ENCODE measurements around the gene DCAF10. TPM values are rescaled to one million over a fixed set of nuclear protein-coding genes. Genes with fewer than 3 reads are reported as not detected.

DCAF10 gene
- polyA plus RNA-seq, 1 donor from 2014 or later, result 23.3 TPM

GRCh38 chr9:37859043-37859442 lies 58.4 kb downstream of the DCAF10 start:
- Histone ChIP-seq H3F3A (ENCODE audit: insufficient read depth, low read length, poor library complexity, severe bottlenecking) (no peaks in the 10 kb centered on the region), H3K27me3 (ENCODE audit: insufficient read depth, low read depth, low read length) (no peaks in the 10 kb centered on the region), H3K27ac (ENCODE audit: low read length) (no peak overlapping the region), H3K36me3 (ENCODE audit: insufficient read depth, low read length) (no peaks in the 10 kb centered on the region), H3K9me2 (ENCODE audit: insufficient read depth, low read length) (no peaks in the 10 kb centered on the region), H3K9ac (ENCODE audit: low read length) (no peak overlapping the region), H3K4me3 (ENCODE audit: low read length) (no peak overlapping the region), H2AFZ (ENCODE audit: low read depth, low read length) (no peak overlapping the region), H4K20me1 (ENCODE audit: insufficient read depth) (no peaks in the 10 kb centered on the region), H3K9me3 (ENCODE audit: low read length) (no peaks in the 10 kb centered on the region), H3K4me2 (ENCODE audit: low read length) (no peak overlapping the region), H3K79me2 (replicated peaks; ENCODE audit: insufficient read depth, low read length) (no peaks in the 10 kb centered on the region)
- no peak for TF ChIP-seq EZH2 (IDR thresholded peaks at IDR 0.05; ENCODE audit: borderline replicate concordance, insufficient read depth, low read length, poor library complexity, severe bottlenecking)
- TF ChIP-seq SMC3 (conservative IDR thresholded peaks at IDR 0.05; ENCODE audit: poor library complexity), result peak; percentile 33
- TF ChIP-seq EP300 (conservative IDR thresholded peaks at IDR 0.05; ENCODE audit: poor library complexity, severe bottlenecking), result no peak
- TF ChIP-seq, protein P1, sequence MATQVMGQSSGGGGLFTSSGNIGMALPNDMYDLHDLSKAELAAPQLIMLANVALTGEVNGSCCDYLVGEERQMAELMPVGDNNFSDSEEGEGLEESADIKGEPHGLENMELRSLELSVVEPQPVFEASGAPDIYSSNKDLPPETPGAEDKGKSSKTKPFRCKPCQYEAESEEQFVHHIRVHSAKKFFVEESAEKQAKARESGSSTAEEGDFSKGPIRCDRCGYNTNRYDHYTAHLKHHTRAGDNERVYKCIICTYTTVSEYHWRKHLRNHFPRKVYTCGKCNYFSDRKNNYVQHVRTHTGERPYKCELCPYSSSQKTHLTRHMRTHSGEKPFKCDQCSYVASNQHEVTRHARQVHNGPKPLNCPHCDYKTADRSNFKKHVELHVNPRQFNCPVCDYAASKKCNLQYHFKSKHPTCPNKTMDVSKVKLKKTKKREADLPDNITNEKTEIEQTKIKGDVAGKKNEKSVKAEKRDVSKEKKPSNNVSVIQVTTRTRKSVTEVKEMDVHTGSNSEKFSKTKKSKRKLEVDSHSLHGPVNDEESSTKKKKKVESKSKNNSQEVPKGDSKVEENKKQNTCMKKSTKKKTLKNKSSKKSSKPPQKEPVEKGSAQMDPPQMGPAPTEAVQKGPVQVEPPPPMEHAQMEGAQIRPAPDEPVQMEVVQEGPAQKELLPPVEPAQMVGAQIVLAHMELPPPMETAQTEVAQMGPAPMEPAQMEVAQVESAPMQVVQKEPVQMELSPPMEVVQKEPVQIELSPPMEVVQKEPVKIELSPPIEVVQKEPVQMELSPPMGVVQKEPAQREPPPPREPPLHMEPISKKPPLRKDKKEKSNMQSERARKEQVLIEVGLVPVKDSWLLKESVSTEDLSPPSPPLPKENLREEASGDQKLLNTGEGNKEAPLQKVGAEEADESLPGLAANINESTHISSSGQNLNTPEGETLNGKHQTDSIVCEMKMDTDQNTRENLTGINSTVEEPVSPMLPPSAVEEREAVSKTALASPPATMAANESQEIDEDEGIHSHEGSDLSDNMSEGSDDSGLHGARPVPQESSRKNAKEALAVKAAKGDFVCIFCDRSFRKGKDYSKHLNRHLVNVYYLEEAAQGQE (IDR thresholded peaks at IDR 0.05; ENCODE audit: borderline replicate concordance), result no peak
- TF ChIP-seq MXI1 (conservative IDR thresholded peaks at IDR 0.05; ENCODE audit: poor library complexity, severe bottlenecking), result no peak
- TF ChIP-seq RAD21 (conservative IDR thresholded peaks at IDR 0.05), result peak; percentile 44
- TF ChIP-seq POLR2AphosphoS5 (IDR thresholded peaks at IDR 0.05), result no peak
- no peak for TF ChIP-seq TAF1 (IDR thresholded peaks at IDR 0.05; ENCODE audit: low read depth)
- peak; percentile 44 for TF ChIP-seq CTCF (IDR thresholded peaks at IDR 0.05; ENCODE audit: poor library complexity, severe bottlenecking)

- Histone ChIP-seq H2AFZ (ENCODE audit: low read depth, low read length) (no peak overlapping the region), H4K20me1 (ENCODE audit: insufficient read depth) (no peaks in the 10 kb centered on the region), H3K27me3 (ENCODE audit: insufficient read depth, low read depth, low read length) (no peaks in the 10 kb centered on the region), H3K27ac (ENCODE audit: low read length) (no peak overlapping the region), H3K4me2 (ENCODE audit: low read length) (no peak overlapping the region), H3K9me2 (ENCODE audit: insufficient read depth, low read length) (no peaks in the 10 kb centered on the region), H3K79me2 (replicated peaks; ENCODE audit: insufficient read depth, low read length) (no peaks in the 10 kb centered on the region), H3K36me3 (ENCODE audit: insufficient read depth, low read length) (no peaks in the 10 kb centered on the region), H3K9me3 (ENCODE audit: low read length) (no peaks in the 10 kb centered on the region), H3K9ac (ENCODE audit: low read length) (no peak overlapping the region), H3F3A (ENCODE audit: insufficient read depth, low read length, poor library complexity, severe bottlenecking) (no peaks in the 10 kb centered on the region), H3K4me3 (ENCODE audit: low read length) (no peak overlapping the region)
- TF ChIP-seq TAF1 (IDR thresholded peaks at IDR 0.05; ENCODE audit: low read depth) (no peak), RAD21 (conservative IDR thresholded peaks at IDR 0.05) (no peak), EZH2 (IDR thresholded peaks at IDR 0.05; ENCODE audit: borderline replicate concordance, insufficient read depth, low read length, poor library complexity, severe bottlenecking) (no peak), MXI1 (conservative IDR thresholded peaks at IDR 0.05; ENCODE audit: poor library complexity, severe bottlenecking) (no peak), POLR2AphosphoS5 (IDR thresholded peaks at IDR 0.05) (no peak), CTCF (IDR thresholded peaks at IDR 0.05; ENCODE audit: poor library complexity, severe bottlenecking) (no peak), EP300 (conservative IDR thresholded peaks at IDR 0.05; ENCODE audit: poor library complexity, severe bottlenecking) (no peak), SMC3 (conservative IDR thresholded peaks at IDR 0.05; ENCODE audit: poor library complexity) (no peak)
- TF ChIP-seq, protein P1 (IDR thresholded peaks at IDR 0.05; ENCODE audit: borderline replicate concordance), result no peak
Observed at GRCh38 chr9:37862530-37862929, 61.9 kb downstream of the DCAF10 start.

Measured in neural cell (in vitro differentiated cells).